ENCODE measurements around the gene SNHG17.

SNHG17 gene

DNA sequence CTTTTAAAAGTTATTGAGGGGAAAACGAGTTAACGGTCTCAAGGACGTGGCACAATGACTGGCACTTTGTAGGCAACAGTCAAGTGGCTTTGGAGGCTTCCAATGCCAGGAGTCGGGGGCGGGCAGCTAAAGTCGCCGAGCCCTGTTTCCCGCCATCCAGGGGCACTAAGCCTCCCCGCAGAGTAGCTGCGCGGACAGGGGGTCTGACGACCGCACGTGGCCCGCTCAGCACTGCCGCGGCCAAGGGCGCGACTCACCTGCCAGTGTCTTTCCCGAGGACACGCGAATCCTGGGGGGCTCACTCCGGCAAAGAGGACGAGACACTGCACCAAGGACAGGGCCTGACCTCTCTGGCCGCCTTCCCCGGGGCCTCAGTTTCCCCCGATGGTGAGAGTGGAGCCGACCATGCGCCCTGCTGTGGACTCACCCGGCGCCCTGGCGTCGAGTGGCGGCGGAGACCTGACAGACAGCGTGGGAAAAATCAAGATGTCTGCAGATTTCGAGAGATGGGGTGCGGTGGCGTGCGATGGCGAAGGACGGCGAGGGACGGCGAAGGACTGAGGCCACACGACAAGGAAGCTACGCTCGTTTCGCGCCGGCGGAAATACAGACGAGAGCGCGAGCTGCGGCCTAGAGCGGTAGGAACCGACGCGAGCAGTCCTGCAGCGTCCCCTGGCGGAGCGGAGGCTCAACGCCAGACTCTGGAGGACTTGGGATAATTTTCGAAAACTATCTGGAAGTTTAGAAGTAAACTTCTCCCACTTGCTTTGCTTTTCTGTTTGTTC is at the start of gene SNHG17:
SNHG17 (minus strand) TSS at position 559 of the 785 bp plus-strand sequence.
- H3K4me3 ChIP-seq (replicated peaks in 1 of 2; ENCODE audit: low read depth in 2 of 2, low read length in 2 of 2): peak within 1 kb of the TSS; percentile 76 to 92
- peak; percentile 96 to 97 for DNase-seq (ENCODE audit: low read depth in 2 of 2)
- TF ChIP-seq, protein P1, sequence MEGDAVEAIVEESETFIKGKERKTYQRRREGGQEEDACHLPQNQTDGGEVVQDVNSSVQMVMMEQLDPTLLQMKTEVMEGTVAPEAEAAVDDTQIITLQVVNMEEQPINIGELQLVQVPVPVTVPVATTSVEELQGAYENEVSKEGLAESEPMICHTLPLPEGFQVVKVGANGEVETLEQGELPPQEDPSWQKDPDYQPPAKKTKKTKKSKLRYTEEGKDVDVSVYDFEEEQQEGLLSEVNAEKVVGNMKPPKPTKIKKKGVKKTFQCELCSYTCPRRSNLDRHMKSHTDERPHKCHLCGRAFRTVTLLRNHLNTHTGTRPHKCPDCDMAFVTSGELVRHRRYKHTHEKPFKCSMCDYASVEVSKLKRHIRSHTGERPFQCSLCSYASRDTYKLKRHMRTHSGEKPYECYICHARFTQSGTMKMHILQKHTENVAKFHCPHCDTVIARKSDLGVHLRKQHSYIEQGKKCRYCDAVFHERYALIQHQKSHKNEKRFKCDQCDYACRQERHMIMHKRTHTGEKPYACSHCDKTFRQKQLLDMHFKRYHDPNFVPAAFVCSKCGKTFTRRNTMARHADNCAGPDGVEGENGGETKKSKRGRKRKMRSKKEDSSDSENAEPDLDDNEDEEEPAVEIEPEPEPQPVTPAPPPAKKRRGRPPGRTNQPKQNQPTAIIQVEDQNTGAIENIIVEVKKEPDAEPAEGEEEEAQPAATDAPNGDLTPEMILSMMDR (IDR thresholded peaks at IDR 0.05; ENCODE audit: low read depth, low read length): peak; percentile 100

DNA sequence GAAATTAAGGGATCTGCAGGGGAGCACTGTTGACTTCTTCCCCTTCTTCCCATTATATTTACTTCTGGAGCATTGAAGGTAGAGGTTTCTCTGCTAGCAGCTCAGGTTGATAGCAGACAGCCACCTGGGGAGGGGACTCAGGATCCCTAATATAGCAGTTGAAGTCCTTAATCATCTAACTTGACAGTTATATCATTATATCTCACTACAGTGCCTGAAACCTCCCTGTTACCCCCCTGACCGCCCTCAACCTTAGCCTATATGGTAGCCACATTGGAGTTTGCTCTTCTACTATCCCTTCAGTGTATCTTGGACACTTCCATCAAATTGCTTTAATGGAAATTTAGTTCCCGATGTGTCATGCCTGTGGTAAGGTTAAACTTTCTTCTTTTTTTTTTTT is 44.5 kb upstream of the SNHG17 start:
- TF ChIP-seq, protein P1 (IDR thresholded peaks at IDR 0.05; ENCODE audit: low read depth, low read length): no peak
- DNase-seq (ENCODE audit: low read depth in 2 of 2): no peak
- no peak overlapping the region for H3K4me3 ChIP-seq (replicated peaks in 1 of 2; ENCODE audit: low read depth in 2 of 2, low read length in 2 of 2)

DNA sequence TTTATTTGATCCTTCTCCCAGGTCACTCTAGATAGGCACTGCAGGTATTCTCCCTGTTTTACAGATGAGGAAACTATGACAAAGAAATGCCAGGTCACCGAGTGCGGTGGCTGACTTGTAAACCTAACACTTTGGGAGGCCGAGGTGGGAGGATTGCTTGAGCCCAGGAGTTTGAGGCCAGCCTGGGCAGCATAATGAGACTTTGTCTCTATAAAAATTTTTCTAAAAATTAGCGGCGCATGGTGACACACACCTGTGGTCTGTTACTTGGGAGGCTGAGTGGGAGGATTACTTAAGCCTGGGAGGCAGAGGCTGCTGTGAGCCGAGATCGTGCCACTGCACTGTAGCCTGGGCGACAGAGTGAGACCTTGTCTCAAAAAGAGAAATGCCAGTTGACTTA is 42.6 kb upstream of the SNHG17 start:
- DNase-seq (ENCODE audit: low read depth in 2 of 2): no peak
- H3K4me3 ChIP-seq (replicated peaks in 1 of 2; ENCODE audit: low read depth in 2 of 2, low read length in 2 of 2): no peak overlapping the region
- TF ChIP-seq, protein P1 (IDR thresholded peaks at IDR 0.05; ENCODE audit: low read depth, low read length): no peak

DNA sequence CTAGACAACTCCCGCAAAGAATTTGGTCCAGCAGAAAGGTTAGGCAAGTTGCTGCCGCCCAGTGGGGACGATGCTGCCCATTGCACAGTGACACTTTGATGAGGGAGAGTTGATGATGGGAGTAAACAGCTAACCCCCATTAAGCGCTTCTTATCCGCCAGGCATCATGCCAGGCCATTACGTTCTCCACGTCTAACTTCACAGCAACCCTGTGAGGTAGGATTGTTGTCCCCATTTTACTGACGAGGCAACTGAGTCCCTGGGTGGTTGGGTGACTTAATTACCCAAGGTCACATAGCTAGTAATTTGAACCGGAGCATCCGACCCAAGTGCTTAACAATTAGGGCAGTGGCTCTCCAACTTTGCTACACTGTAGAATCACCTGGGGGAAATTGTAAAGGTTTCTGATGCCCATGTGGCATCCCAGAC is 38.3 kb upstream of the SNHG17 start:
- TF ChIP-seq, protein P1 (IDR thresholded peaks at IDR 0.05; ENCODE audit: low read depth, low read length): no peak
- DNase-seq (ENCODE audit: low read depth in 2 of 2): peak; percentile 35 to 41
- peak overlapping the region; percentile 81 to 87 for H3K4me3 ChIP-seq (replicated peaks in 1 of 2; ENCODE audit: low read depth in 2 of 2, low read length in 2 of 2)

DNA sequence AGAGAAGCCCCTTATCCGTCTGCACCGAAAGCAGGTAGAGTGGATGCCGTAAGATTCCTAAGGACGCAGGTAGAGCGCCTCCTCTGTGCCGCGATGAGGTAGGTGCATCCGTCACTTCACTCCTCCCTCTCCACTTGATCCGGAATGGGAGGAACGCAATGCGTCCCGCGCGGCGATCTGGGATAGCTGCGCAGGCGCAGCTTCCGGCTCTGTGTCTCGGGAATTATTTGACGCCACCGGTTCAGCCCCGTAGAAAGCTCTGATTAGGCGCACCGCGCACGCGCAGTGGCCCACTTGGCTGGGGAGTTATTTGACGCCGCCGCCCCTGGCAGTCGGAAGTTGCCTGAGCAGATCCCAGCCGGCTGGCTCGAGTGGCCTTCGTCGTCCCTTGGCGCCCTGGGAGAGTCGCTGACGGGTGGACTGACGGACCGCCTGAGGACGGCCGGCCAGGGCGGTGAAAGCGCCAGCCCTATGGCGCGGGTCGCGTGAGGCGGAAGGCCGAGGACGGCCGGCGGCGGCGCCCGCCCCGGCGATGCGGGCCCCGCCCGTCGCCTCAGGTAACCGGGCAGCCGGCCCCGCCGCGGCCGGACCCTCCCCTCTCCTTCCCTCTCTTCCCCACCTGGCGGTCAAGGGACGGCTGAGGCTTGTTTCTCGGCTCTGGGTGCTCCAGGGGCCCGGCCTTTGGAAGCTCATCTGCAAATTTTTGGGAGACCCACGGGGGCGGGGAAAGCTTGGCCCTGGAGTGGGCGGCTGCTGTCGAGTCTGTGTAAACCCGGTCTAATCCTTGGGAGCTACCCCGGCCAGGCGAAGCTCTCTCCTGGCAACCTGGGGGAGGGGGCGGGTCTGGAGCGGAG is 37.6 kb upstream of the SNHG17 start, which contains the start of gene RALGAPB:
RALGAPB (plus strand) TSS at position 331 of the 854 bp plus-strand sequence. CDS start 15,590 bp downstream, outside the sequence.
- H3K4me3 ChIP-seq (replicated peaks in 1 of 2; ENCODE audit: low read depth in 2 of 2, low read length in 2 of 2): peak within 1 kb of the TSS; percentile 81 to 87
- TF ChIP-seq, protein P1 (IDR thresholded peaks at IDR 0.05; ENCODE audit: low read depth, low read length): peak; percentile 46
- DNase-seq (ENCODE audit: low read depth in 2 of 2): peak; percentile 98

DNA sequence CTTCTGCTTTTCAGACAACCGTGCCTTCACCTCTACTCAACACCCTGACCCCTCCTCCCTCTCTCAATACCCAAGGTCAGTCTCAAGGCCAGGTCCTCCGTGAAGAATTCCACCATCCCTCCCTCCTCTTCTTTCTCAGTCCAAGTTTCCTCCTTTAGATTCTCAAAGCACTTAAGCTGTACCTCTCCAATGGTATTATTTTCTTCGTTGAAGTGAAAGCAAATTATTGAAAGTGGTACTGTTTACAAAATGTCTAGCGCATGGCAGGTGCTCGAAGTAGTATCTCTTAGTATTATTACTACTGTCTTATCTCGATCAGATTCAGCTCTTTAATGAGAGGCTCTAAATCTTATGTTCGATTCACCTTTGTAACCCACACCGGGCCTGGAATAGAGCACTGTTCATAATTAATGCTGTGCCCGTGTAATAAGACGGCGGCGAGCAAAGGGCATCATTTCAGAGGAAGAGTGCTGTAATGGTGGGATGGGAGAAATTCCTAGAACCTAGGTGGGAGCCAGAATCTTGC is 36.9 kb upstream of the SNHG17 start:
- DNase-seq (ENCODE audit: low read depth in 2 of 2): no peak
- TF ChIP-seq, protein P1 (IDR thresholded peaks at IDR 0.05; ENCODE audit: low read depth, low read length): no peak
- peak overlapping the region; percentile 81 to 87 for H3K4me3 ChIP-seq (replicated peaks in 1 of 2; ENCODE audit: low read depth in 2 of 2, low read length in 2 of 2)
